H9 (cell line): Measurements from ENCODE around the gene ROBO3. TPM values are rescaled to one million over a fixed set of nuclear protein-coding genes. Genes with fewer than 3 reads are reported as not detected.

ENCODE experiments used
- DNase-seq: peaks from one replicate; pipeline ENCODE4 v3.0.0-alpha.2; 2017
- H2AFZ ChIP-seq: one replicate; pipeline ENCODE4 v1.6.1; 2013; ENCODE audit warnings: mild to moderate bottlenecking, low read length, control low read depth, moderate library complexity
- H2AK5ac ChIP-seq: 2 replicates; pipeline ENCODE4 v1.6.1; 2013; ENCODE audit warnings: low read length, control low read depth, mixed read lengths; ENCODE audit not compliant: insufficient read length
- H2BK120ac ChIP-seq: one replicate; pipeline ENCODE4 v1.6.1; 2013; ENCODE audit warnings: low read depth, mild to moderate bottlenecking, low read length, control low read depth, inconsistent platforms; ENCODE audit not compliant: poor library complexity, severe bottlenecking
- H2BK12ac ChIP-seq: 2 replicates; pipeline ENCODE4 v1.6.1; 2013; ENCODE audit warnings: low read length, control low read depth, mixed read lengths, low read depth; ENCODE audit not compliant: insufficient read length
- H2BK15ac ChIP-seq: 2 replicates; pipeline ENCODE4 v1.6.1; 2013; ENCODE audit warnings: low read depth, low read length, control low read depth
- H2BK20ac ChIP-seq: one replicate; pipeline ENCODE4 v1.6.1; 2013; ENCODE audit warnings: low read depth, mild to moderate bottlenecking, low read length, control low read depth, inconsistent platforms; ENCODE audit not compliant: poor library complexity, severe bottlenecking
- H2BK5ac ChIP-seq: 2 replicates; pipeline ENCODE4 v1.6.1; 2013; ENCODE audit warnings: low read length, control low read depth, mixed read lengths; ENCODE audit not compliant: insufficient read length
- H3K14ac ChIP-seq: 2 replicates; pipeline ENCODE4 v1.6.1; 2013; ENCODE audit warnings: low read length, control low read depth; ENCODE audit not compliant: insufficient read depth
- H3K18ac ChIP-seq: 2 replicates; pipeline ENCODE4 v1.6.1; 2013; ENCODE audit warnings: low read depth, mild to moderate bottlenecking, mixed read lengths, low read length, control low read depth; ENCODE audit not compliant: insufficient read length
- H3K23ac ChIP-seq: 2 replicates; pipeline ENCODE4 v1.6.1; 2013; ENCODE audit warnings: low read length, control low read depth, mixed read lengths, low read depth; ENCODE audit not compliant: insufficient read length
- H3K23me2 ChIP-seq: 2 replicates; pipeline ENCODE4 v1.6.1; 2013; ENCODE audit warnings: low read depth, mild to moderate bottlenecking, mixed read lengths, low read length, control low read depth; ENCODE audit not compliant: insufficient read length, poor library complexity, severe bottlenecking
- H3K27ac ChIP-seq: 2 replicates; pipeline ENCODE4 v1.5.1; 2013; ENCODE audit warnings: low read length, control low read depth, mixed read lengths, low read depth; ENCODE audit not compliant: insufficient read length
- H3K27me3 ChIP-seq: 2 replicates; pipeline ENCODE4 v1.6.1; 2013; ENCODE audit warnings: low read length, control low read depth, inconsistent platforms; ENCODE audit not compliant: insufficient read depth
- H3K4ac ChIP-seq: 2 replicates; pipeline ENCODE4 v1.6.1; 2013; ENCODE audit warnings: low read depth, mild to moderate bottlenecking, control low read depth, inconsistent platforms, low read length, moderate library complexity
- H3K4me1 ChIP-seq: 2 replicates; pipeline ENCODE4 v1.6.1; 2013; ENCODE audit warnings: low read length, control low read depth, inconsistent platforms; ENCODE audit not compliant: insufficient read depth
- H3K4me2 ChIP-seq: 2 replicates; pipeline ENCODE4 v1.6.1; 2013; ENCODE audit warnings: low read length, control low read depth, mixed read lengths; ENCODE audit not compliant: insufficient read length, insufficient read depth
- H3K56ac ChIP-seq: 2 replicates; pipeline ENCODE4 v1.6.1; 2013; ENCODE audit warnings: low read depth, mild to moderate bottlenecking, mixed read lengths, low read length, control low read depth; ENCODE audit not compliant: insufficient read length
- H3K79me1 ChIP-seq: 2 replicates; pipeline ENCODE4 v1.6.1; 2013; ENCODE audit warnings: low read depth, mild to moderate bottlenecking, moderate library complexity, low read length, control low read depth, inconsistent platforms; ENCODE audit not compliant: insufficient read depth, poor library complexity, severe bottlenecking
- H3K79me2 ChIP-seq: 2 replicates; pipeline ENCODE4 v1.6.1; 2013; ENCODE audit warnings: low read length, control low read depth, inconsistent platforms; ENCODE audit not compliant: insufficient read depth
- H3K9ac ChIP-seq: 2 replicates; pipeline ENCODE4 v1.6.1; 2013; ENCODE audit warnings: low read length, control low read depth, mixed read lengths; ENCODE audit not compliant: insufficient read length; ENCODE audit errors: extremely low read depth
- H3K9me3 ChIP-seq: one replicate; pipeline ENCODE4 v1.6.1; 2013; ENCODE audit warnings: low read depth, low read length, inconsistent platforms; ENCODE audit not compliant: control insufficient read depth
- H3T11ph ChIP-seq: one replicate; pipeline ENCODE4 v1.6.1; 2013; ENCODE audit warnings: mild to moderate bottlenecking, low read length, control low read depth, inconsistent platforms
- H4K20me1 ChIP-seq: one replicate; pipeline ENCODE4 v1.6.1; 2013; ENCODE audit not compliant: control insufficient read depth, insufficient read length, insufficient read depth
- H4K5ac ChIP-seq: 2 replicates; pipeline ENCODE4 v1.6.1; 2013; ENCODE audit warnings: low read depth, mild to moderate bottlenecking, mixed read lengths, low read length, control low read depth; ENCODE audit not compliant: insufficient read length
- H4K8ac ChIP-seq: replicated peaks from 2 replicates; pipeline ENCODE4 v1.6.1; 2013; ENCODE audit warnings: low read length, control low read depth, mixed read lengths, low read depth; ENCODE audit not compliant: insufficient read length
- H4K91ac ChIP-seq: 2 replicates; pipeline ENCODE4 v1.6.1; 2013; ENCODE audit warnings: low read depth, mild to moderate bottlenecking, moderate library complexity, mixed read lengths, low read length, control low read depth; ENCODE audit not compliant: insufficient read length
- H3K27ac Mint-ChIP-seq, 3 experiments: 2 replicates in 2 of 3; 3 replicates in 1 of 3; pipeline ENCODE4 v1.8.0; 2020 to 2021; ENCODE audit warnings: mixed read lengths in 3 of 3, mild to moderate bottlenecking in 1 of 3, moderate library complexity in 1 of 3
- H3K27me3 Mint-ChIP-seq: 2 replicates; pipeline ENCODE4 v1.8.0; 2021; ENCODE audit warnings: low read depth, mild to moderate bottlenecking, moderate library complexity, mixed read lengths
- H3K36me3 Mint-ChIP-seq, 3 experiments: 2 replicates in 2 of 3; 3 replicates in 1 of 3; pipeline ENCODE4 v1.8.0; 2020 to 2021; ENCODE audit warnings: low read depth in 3 of 3, mixed read lengths in 3 of 3; ENCODE audit not compliant: insufficient read depth in 1 of 3
- H3K4me1 Mint-ChIP-seq, 2 experiments: 2 replicates each; pipeline ENCODE4 v1.8.0; 2020; ENCODE audit warnings: mixed read lengths in 2 of 2
- H3K4me3 Mint-ChIP-seq, 2 experiments: 2 replicates in 1 of 2; 3 replicates in 1 of 2; pipeline ENCODE4 v1.8.0; 2020 to 2021; ENCODE audit warnings: mild to moderate bottlenecking in 2 of 2, mixed read lengths in 2 of 2, moderate library complexity in 1 of 2
- H3K9me3 Mint-ChIP-seq, 2 experiments: 2 replicates in 1 of 2; 3 replicates in 1 of 2; pipeline ENCODE4 v1.8.0; 2020; ENCODE audit warnings: mild to moderate bottlenecking in 2 of 2, mixed read lengths in 2 of 2, moderate library complexity in 1 of 2
- WGBS: extraction: QIAGEN DNeasy Blood & Tissue Kit; methylation state at CpG from one replicate; pipeline ENCODE4 v1.1.7; 2013; ENCODE audit warnings: missing lambda C conversion rate, low lambda C conversion rate, mixed read lengths; ENCODE audit not compliant: insufficient read length; ENCODE audit errors: extremely low coverage; 5-methylcytosine and 5-hydroxymethylcytosine counted together
- total RNA-seq: library from RNA; stranded (reverse); gene quantifications from 2 replicates; pipeline ENCODE4 v1.2.1, GENCODE V29; 2021
- TF ChIP-seq, protein P1 (sequence below): fragments of 200-600 bp; sonication (generic); conservative IDR thresholded peaks from 3 replicates; pipeline ENCODE4 v1.8.0; 2021; ENCODE audit warnings: antibody characterized with exemption, mild to moderate bottlenecking

ROBO3 gene
- total RNA-seq, 1 experiment from 2014 or later: 12.6 TPM

DNA sequence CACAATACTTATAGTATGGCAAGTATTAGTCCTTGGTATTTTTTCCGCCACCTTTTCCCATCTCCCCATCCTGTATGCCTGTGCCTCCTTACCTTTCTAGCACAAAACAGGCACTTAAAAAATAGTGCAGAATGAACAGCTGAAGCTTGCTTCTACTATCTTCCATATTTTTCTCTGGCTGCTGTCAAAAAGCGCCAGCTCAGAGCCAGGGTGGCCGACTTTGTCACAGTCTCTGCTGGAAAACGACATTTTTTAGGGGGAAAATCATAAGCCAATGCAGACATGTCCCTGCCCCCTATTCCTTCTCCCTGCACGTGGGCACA is 26.5 kb upstream of the ROBO3 start:
- whole genome bisulfite sequencing: no CpG with 5 or more reads among the region's 5 CpGs
- peaks cover 11 to 35% of the 10 kb centered on the region in 2 experiments for H3K4me1 Mint-ChIP-seq
- peak overlapping the region; percentile 30 for H3K4me2 ChIP-seq

More for the DNA sequence above, 26.5 kb upstream of the ROBO3 start:
- H4K91ac ChIP-seq: no peak overlapping the region
- no peak overlapping the region for H2AK5ac ChIP-seq
- H3K4me1 ChIP-seq: no peaks in the 10 kb centered on the region
- H3K4ac ChIP-seq: no peak overlapping the region
- H3K4me3 Mint-ChIP-seq: peak overlapping the region; percentile 34 to 65; a peak in 4 of 5 replicates
- no peak overlapping the region for H2AFZ ChIP-seq
- no peak overlapping the region for H3K18ac ChIP-seq
- H3K27ac ChIP-seq: no peak overlapping the region
- peaks cover 0 to 2% of the 10 kb centered on the region in 2 experiments; a peak in 1 of 5 replicates for H3K9me3 Mint-ChIP-seq
- H3K56ac ChIP-seq: no peak overlapping the region
- peaks cover 42% of the 10 kb centered on the region for H3K27me3 Mint-ChIP-seq
- H2BK5ac ChIP-seq: no peak overlapping the region
- no peak for DNase-seq
- no peaks in the 10 kb centered on the region for H3K79me2 ChIP-seq
- peaks cover 3% of the 10 kb centered on the region for H3K23me2 ChIP-seq
- H3K27me3 ChIP-seq: peaks cover 60% of the 10 kb centered on the region
- no peak overlapping the region for H3K23ac ChIP-seq
- no peak overlapping the region for H2BK15ac ChIP-seq
- H3K36me3 Mint-ChIP-seq: no peaks in the 10 kb centered on the region
- H2BK120ac ChIP-seq: no peak overlapping the region
- no peak overlapping the region for H2BK20ac ChIP-seq
- no peaks in the 10 kb centered on the region for H3K9me3 ChIP-seq
- no peaks in the 10 kb centered on the region for H4K20me1 ChIP-seq
- no peaks in the 10 kb centered on the region for H3K79me1 ChIP-seq
- H4K5ac ChIP-seq: no peak overlapping the region
- no peak overlapping the region for H2BK12ac ChIP-seq
- H3T11ph ChIP-seq: no peak overlapping the region
- no peak overlapping the region for H3K14ac ChIP-seq
- H3K9ac ChIP-seq: no peak overlapping the region
- no peak overlapping the region for H3K27ac Mint-ChIP-seq
- no peak overlapping the region for H4K8ac ChIP-seq
- TF ChIP-seq, protein P1, sequence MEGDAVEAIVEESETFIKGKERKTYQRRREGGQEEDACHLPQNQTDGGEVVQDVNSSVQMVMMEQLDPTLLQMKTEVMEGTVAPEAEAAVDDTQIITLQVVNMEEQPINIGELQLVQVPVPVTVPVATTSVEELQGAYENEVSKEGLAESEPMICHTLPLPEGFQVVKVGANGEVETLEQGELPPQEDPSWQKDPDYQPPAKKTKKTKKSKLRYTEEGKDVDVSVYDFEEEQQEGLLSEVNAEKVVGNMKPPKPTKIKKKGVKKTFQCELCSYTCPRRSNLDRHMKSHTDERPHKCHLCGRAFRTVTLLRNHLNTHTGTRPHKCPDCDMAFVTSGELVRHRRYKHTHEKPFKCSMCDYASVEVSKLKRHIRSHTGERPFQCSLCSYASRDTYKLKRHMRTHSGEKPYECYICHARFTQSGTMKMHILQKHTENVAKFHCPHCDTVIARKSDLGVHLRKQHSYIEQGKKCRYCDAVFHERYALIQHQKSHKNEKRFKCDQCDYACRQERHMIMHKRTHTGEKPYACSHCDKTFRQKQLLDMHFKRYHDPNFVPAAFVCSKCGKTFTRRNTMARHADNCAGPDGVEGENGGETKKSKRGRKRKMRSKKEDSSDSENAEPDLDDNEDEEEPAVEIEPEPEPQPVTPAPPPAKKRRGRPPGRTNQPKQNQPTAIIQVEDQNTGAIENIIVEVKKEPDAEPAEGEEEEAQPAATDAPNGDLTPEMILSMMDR: no peak
